Measurements from ENCODE around the gene PYGM. TPM values are rescaled to one million over a fixed set of nuclear protein-coding genes. Genes with fewer than 3 reads are reported as not detected.
"Not testable (repeated sequence)": the region's sequence is repeated elsewhere in the genome, so short reads cannot be mapped to it uniquely, and the experiment has no call there.

The PYGM gene
- total RNA-seq, 2 donors from 2014 or later: 0.67 to 3.0 TPM

DNA sequence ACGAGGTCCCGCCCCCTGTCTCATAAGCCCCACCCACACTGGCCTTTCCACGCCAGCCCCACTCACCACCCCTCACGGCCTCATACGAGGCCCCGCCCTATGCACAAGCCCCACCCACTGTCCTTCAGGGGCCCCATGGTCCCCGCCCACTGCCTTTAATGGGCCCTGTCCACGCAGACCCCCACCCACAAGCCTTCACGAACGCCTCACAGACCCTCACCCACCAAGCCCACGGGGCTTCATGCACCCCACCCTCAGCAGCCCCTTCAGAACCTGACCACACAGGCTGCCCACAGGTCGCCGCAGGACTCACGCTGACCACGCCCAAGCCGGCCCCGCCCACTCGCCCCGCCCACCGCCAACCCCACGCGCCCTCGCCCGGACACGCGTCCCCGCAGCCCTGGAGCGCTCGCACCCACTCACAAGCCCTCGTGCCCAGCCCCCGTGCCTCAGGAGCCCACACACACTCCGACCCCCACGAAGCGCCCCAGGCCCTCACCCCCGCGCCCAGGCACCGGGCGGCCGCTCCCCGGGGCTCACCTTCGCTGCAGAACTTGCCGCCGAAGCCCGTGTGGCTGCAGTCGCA, 47.3 kb downstream of the PYGM start:
- ATAC-seq (no peak), DNase-seq (no peak)
- intact Hi-C loops (cut with DNase I, micrococcal nuclease): no loop called here

GRCh38 chr11:64711956-64712362, 47.8 kb downstream of the PYGM start:
- intact Hi-C loops (cut with DNase I, micrococcal nuclease): no loop called here
- ATAC-seq: no peak
- no peak for DNase-seq

DNA sequence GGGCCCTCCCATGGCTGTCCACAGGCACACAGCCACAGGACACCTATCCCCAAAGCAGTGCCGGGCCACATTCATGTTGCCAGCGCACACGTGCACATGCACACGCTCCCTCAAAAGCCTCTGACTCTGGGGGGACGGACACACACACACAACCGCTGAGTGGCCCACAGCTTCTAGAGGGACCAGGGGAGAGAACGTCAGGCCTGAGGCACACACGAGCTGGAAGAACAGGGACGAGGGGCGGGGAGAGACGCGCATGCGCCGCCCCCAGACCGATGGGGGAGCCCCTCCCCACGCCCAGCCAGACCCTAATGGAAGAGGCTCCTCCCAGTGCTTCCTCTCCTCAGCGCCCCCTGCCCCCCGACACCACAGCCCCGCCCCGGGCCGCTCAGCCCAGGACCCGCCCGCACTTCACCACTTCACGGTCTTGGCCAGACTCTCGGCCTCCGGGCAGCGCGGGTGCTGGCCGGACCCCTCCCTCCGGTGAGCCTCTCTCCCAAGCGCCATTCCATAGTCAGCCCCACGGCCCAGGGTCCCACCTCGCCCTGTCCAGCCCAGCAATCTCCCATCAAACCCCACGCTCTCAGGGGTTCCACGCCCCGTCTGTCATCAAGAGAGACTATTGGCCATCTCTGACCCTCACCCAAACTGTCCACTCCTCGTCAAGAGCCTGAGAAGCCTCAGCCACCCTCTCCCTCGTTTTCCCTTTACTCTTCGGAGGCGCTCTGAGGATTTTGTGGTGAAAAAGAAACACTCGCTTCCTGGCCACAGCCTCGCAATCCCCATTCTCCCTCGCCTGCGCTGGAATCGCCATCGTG, 48.4 kb downstream of the PYGM start:
- ATAC-seq (no peak), DNase-seq (no peak)
- intact Hi-C loops (cut with DNase I, micrococcal nuclease): no loop called here

GRCh38 chr11:64710418-64711137, 49.2 kb downstream of the PYGM start:
- intact Hi-C loops (cut with DNase I, micrococcal nuclease): no loop called here
- ATAC-seq: peak; percentile 26
- DNase-seq: no peak

DNA sequence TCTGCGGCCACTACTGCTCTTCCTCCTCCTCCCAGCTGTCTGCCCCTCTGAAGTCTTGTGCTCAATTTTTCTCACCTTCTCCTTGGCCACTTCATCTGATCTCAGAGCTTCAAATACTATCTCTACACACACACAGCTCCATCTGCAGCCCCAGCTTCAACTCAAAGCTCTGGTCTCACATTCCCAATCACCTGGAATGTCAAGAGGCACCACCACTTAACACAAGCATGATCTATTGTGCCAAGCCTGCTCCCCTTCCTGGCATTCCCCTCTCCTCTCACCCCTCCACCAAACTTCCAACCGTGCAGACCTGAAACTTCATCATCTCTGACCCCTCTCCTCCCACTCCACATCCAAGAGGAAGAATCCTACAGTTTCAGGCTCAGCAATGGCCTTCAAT, 54.3 kb downstream of the PYGM start:
- intact Hi-C loops (cut with DNase I, micrococcal nuclease): no loop called here
- ATAC-seq: no peak

DNA sequence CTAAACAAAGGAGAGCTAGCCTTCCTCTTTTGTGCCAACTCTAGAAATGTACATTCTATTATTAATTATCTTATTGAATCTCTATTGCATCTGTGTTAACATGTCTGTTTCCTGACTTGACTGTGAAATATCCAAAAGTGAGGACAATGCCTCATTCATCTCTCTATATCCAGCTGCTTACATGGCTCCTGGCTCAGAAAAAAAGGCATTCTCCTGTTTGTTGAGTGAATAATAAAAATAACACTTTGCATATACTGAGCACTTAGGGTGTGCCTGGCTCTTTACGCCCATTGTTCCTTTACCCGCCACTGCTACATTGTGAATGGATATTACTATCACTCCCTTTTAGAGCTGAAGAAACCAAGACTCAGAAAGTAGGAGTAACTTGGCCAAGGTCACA, 56.7 kb downstream of the PYGM start:
- no peak for ATAC-seq

More for the DNA sequence above, 54.3 kb downstream of the PYGM start:
- no peak for DNase-seq

GRCh38 chr11:64701956-64702355, 57.8 kb downstream of the PYGM start:
- DNase-seq; intact Hi-C loops (cut with DNase I, micrococcal nuclease); ATAC-seq: not testable (repeated sequence)

More for the DNA sequence above, 56.7 kb downstream of the PYGM start:
- intact Hi-C loops (cut with DNase I, micrococcal nuclease): no loop called here
- no peak for DNase-seq

DNA sequence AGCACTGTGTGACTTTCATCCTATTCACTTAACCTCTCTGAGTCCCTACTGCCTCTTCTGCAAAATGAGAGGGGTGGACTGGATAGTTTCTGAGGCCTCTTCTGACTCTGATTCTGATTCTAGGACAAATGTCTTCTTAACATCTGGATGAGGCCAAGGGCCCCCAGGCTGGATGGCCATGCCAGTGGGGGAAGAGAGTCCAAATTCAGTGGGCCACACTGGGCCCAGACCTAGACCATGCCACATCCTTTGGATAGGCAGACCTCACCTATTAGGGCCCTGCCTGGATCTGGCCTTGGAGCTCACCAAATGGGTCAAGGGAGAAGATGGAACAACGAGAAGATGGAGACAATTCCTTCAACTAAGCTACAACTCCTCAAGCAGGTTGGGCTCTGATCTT, 61.3 kb downstream of the PYGM start:
- intact Hi-C loops (cut with DNase I, micrococcal nuclease): no loop called here
- no peak for ATAC-seq
- DNase-seq: no peak

GRCh38 chr11:64697663-64698375, 62.0 kb downstream of the PYGM start:
- DNase-seq: no peak
- intact Hi-C loops (cut with DNase I, micrococcal nuclease): no loop called here
- no peak for ATAC-seq

Other genes starting within 250 kb of the PYGM start
- under 1 TPM; 0.15 to 0.31 TPM for gene SLC22A11, start 204.0 kb downstream of the PYGM start, total RNA-seq
- gene SLC22A12, start 168.8 kb downstream of the PYGM start, total RNA-seq: not detected
- 1 to 10 TPM; 3.6 to 5.3 TPM for gene NRXN2, start 36.8 kb downstream of the PYGM start, total RNA-seq
- gene RASGRP2, start 15.8 kb downstream of the PYGM start, total RNA-seq: 1 to 10 TPM; 2.0 to 7.7 TPM
- 100 to 1,000 TPM; 201 to 216 TPM for gene SF1, start 18.6 kb upstream of the PYGM start, total RNA-seq
- gene MAP4K2, start 43.2 kb upstream of the PYGM start, total RNA-seq: 10 to 100 TPM in 1 of 2 donors, 1 to 10 TPM in 1; 7.3 to 13.9 TPM
- gene MEN1, start 50.6 kb upstream of the PYGM start, total RNA-seq: 10 to 100 TPM; 21.0 to 25.5 TPM
- gene CDC42BPG, start 84.7 kb upstream of the PYGM start, total RNA-seq: 10 to 100 TPM; 44.5 to 45.5 TPM
- 10 to 100 TPM; 76.1 to 91.5 TPM for gene EHD1, start 118.6 kb upstream of the PYGM start, total RNA-seq
- 10 to 100 TPM; 25.3 to 43.4 TPM for gene ATG2A, start 157.2 kb upstream of the PYGM start, total RNA-seq
- 10 to 100 TPM; 25.1 to 39.6 TPM for gene PPP2R5B, start 164.7 kb upstream of the PYGM start, total RNA-seq
- gene GPHA2, start 175.9 kb upstream of the PYGM start, total RNA-seq: not detected
- gene MAJIN, start 212.1 kb upstream of the PYGM start, total RNA-seq: not detected
- gene BATF2, start 237.0 kb upstream of the PYGM start, total RNA-seq: 10 to 100 TPM; 17.4 to 17.6 TPM

Data from left colon (tissue), 2 donors.